Caco-2 (cell line): ENCODE results near the gene VASH1. TPM values are rescaled to one million over a fixed set of nuclear protein-coding genes. Genes with fewer than 3 reads are reported as not detected.

Experiments
- BruUV-seq: library from RNA; stranded (reverse); fragments of 400-500 nt; replicated peaks from 2 replicates; lab custom pipeline; 2021; lab: Mats Ljungman, UMichigan
- CTCF ChIA-PET: fragments of 300-600 bp; sonication (Branson Sonifier 250); formaldehyde crosslinking; loops from one replicate; lab custom pipeline; 2022; ENCODE audit warnings: antibody characterized with exemption; lab: Charles Lee
- POLR2A ChIA-PET: fragments of 300-600 bp; sonication (Branson Sonifier 250); formaldehyde crosslinking; loops from one replicate; lab custom pipeline; 2022; ENCODE audit warnings: antibody characterized with exemption; lab: Charles Lee
- DNase-seq, 2 experiments: peaks; one replicate each; pipeline versions ENCODE4 v3.0.0 to v3.0.0-alpha.2; 2020 to 2022
- H3K27me3 ChIP-seq: replicated peaks from 2 replicates; pipeline ENCODE4 v1.6.0; 2011; ENCODE audit warnings: low read length; ENCODE audit not compliant: control insufficient read depth, insufficient read depth
- H3K36me3 ChIP-seq: 2 replicates; pipeline ENCODE4 v1.5.1; 2011; ENCODE audit warnings: low read length; ENCODE audit not compliant: control insufficient read depth, insufficient read depth
- H3K4me1 ChIP-seq: fragments of 250-450 bp; sonication (Bioruptor Pico); 2 replicates; pipeline ENCODE4 v1.5.1; 2020; ENCODE audit warnings: mild to moderate bottlenecking
- H3K4me3 ChIP-seq: 2 replicates; pipeline ENCODE4 v1.5.1; 2011; ENCODE audit warnings: low read depth, mild to moderate bottlenecking, control low read depth, low read length
- H3K9me3 ChIP-seq: fragments of 250-450 bp; sonication (Bioruptor Pico); 2 replicates; pipeline ENCODE4 v1.5.1; 2020; ENCODE audit warnings: mild to moderate bottlenecking, moderate library complexity
- H3K27ac Mint-ChIP-seq: one replicate; pipeline ENCODE4 v1.8.0; 2022; ENCODE audit warnings: mixed read lengths; ENCODE audit not compliant: unreplicated experiment
- H3K27me3 Mint-ChIP-seq: one replicate; pipeline ENCODE4 v1.8.0; 2022; ENCODE audit warnings: mixed read lengths; ENCODE audit not compliant: insufficient read depth, unreplicated experiment
- H3K36me3 Mint-ChIP-seq: one replicate; pipeline ENCODE4 v1.8.0; 2022; ENCODE audit warnings: mild to moderate bottlenecking, mixed read lengths; ENCODE audit not compliant: insufficient read depth, unreplicated experiment
- H3K4me1 Mint-ChIP-seq: one replicate; pipeline ENCODE4 v1.8.0; 2022; ENCODE audit warnings: low read depth, mixed read lengths; ENCODE audit not compliant: unreplicated experiment
- H3K4me3 Mint-ChIP-seq: one replicate; pipeline ENCODE4 v1.8.0; 2022; ENCODE audit warnings: mild to moderate bottlenecking, moderate library complexity, mixed read lengths; ENCODE audit not compliant: unreplicated experiment
- H3K9me3 Mint-ChIP-seq: one replicate; pipeline ENCODE4 v1.8.0; 2022; ENCODE audit warnings: mixed read lengths; ENCODE audit not compliant: unreplicated experiment
- CTCF ChIP-seq, 2 experiments: fragments of 200-600 bp in 1 of 2; IDR thresholded peaks; 1 replicate in 1 of 2; 2 replicates in 1 of 2; pipeline versions ENCODE4 v1.5.1 to v1.8.0; 2011 to 2022; ENCODE audit warnings: antibody characterized with exemption in 1 of 2, control low read depth in 1 of 2, inconsistent platforms in 1 of 2, low read depth in 1 of 2, low read length in 1 of 2, mild to moderate bottlenecking in 1 of 2, moderate library complexity in 1 of 2; ENCODE audit not compliant: insufficient read depth in 1 of 2, severe bottlenecking in 1 of 2, unreplicated experiment in 1 of 2
- intact Hi-C: fragments of 100-400 bp; cut with micrococcal nuclease; formaldehyde crosslinking; loops from one replicate; pipeline ENCODE4 v1.10.0; 2022; ENCODE audit not compliant: unreplicated experiment
- total RNA-seq: library from RNA; stranded (reverse); gene quantifications from 2 replicates; pipeline ENCODE4 v1.2.3, GENCODE V29; 2022

Gene VASH1
- total RNA-seq, 1 experiment from 2014 or later = 0.18 TPM

- no peaks in the 10 kb centered on the region for H3K4me1 Mint-ChIP-seq
- no peaks in the 10 kb centered on the region; the same call in none of the 2 replicates for H3K27me3 ChIP-seq
- H3K9me3 Mint-ChIP-seq = no peaks in the 10 kb centered on the region
- no peak for TF ChIP-seq CTCF (IDR thresholded peaks at IDR 0.05; ENCODE audit: insufficient read depth in 1 of 2, low read depth in 1 of 2, low read length in 1 of 2, severe bottlenecking in 1 of 2, unreplicated experiment in 1 of 2)
- no peaks in the 10 kb centered on the region for H3K36me3 Mint-ChIP-seq
- no peak overlapping the region for H3K4me3 Mint-ChIP-seq
- H3K9me3 ChIP-seq = no peaks in the 10 kb centered on the region
- H3K36me3 ChIP-seq = no peaks in the 10 kb centered on the region
- DNase-seq = no peak
- intact Hi-C loops = no loop called here
- BruUV-seq = no TSS peak
- H3K4me1 ChIP-seq = no peaks in the 10 kb centered on the region
- H3K27ac Mint-ChIP-seq = no peak overlapping the region
- CTCF ChIA-PET = interaction anchor here (1.0 kb wide), 1 partner anchor 12 kb away, joined by 3 read pairs; no protein-coding TSS in a partner anchor
- POLR2A ChIA-PET = no interaction called here
- peaks cover 3% of the 10 kb centered on the region for H3K27me3 Mint-ChIP-seq
- H3K4me3 ChIP-seq = no peak overlapping the region
Measured at GRCh38 chr14:76771437-76771980, 10.2 kb downstream of the VASH1 start.

- POLR2A ChIA-PET = no interaction called here
- no peaks in the 10 kb centered on the region for H3K9me3 ChIP-seq
- H3K9me3 Mint-ChIP-seq = no peaks in the 10 kb centered on the region
- no peak overlapping the region for H3K27ac Mint-ChIP-seq
- no peaks in the 10 kb centered on the region; the same call in none of the 2 replicates for H3K27me3 ChIP-seq
- TF ChIP-seq CTCF (IDR thresholded peaks at IDR 0.05; ENCODE audit: insufficient read depth in 1 of 2, low read depth in 1 of 2, low read length in 1 of 2, severe bottlenecking in 1 of 2, unreplicated experiment in 1 of 2) = no peak
- H3K4me1 Mint-ChIP-seq = no peaks in the 10 kb centered on the region
- intact Hi-C loops = no loop called here
- BruUV-seq = no TSS peak
- CTCF ChIA-PET = no interaction called here
- H3K27me3 Mint-ChIP-seq = peaks cover 3% of the 10 kb centered on the region
- H3K4me3 ChIP-seq = no peak overlapping the region
- no peaks in the 10 kb centered on the region for H3K36me3 ChIP-seq
- no peak for DNase-seq
- H3K4me1 ChIP-seq = no peaks in the 10 kb centered on the region
- H3K36me3 Mint-ChIP-seq = no peaks in the 10 kb centered on the region
- no peak overlapping the region for H3K4me3 Mint-ChIP-seq
Measured at GRCh38 chr14:76772300-76773187, 11.3 kb downstream of the VASH1 start.

GRCh38 chr14:76773188-76773885, 12.1 kb downstream of the VASH1 start:
- no peak overlapping the region for H3K27ac Mint-ChIP-seq
- H3K27me3 Mint-ChIP-seq = peaks cover 3% of the 10 kb centered on the region
- BruUV-seq = no TSS peak
- Histone ChIP-seq H3K4me3 (no peak overlapping the region), H3K9me3 (no peaks in the 10 kb centered on the region), H3K36me3 (no peaks in the 10 kb centered on the region), H3K27me3 (no peaks in the 10 kb centered on the region; the same call in none of the 2 replicates), H3K4me1 (no peaks in the 10 kb centered on the region)
- no peaks in the 10 kb centered on the region for H3K9me3 Mint-ChIP-seq
- POLR2A ChIA-PET = no interaction called here
- intact Hi-C loops = no loop called here
- DNase-seq = no peak
- H3K36me3 Mint-ChIP-seq = no peaks in the 10 kb centered on the region
- TF ChIP-seq CTCF (IDR thresholded peaks at IDR 0.05; ENCODE audit: insufficient read depth in 1 of 2, low read depth in 1 of 2, low read length in 1 of 2, severe bottlenecking in 1 of 2, unreplicated experiment in 1 of 2) = no peak
- CTCF ChIA-PET = no interaction called here
- no peaks in the 10 kb centered on the region for H3K4me1 Mint-ChIP-seq
- no peak overlapping the region for H3K4me3 Mint-ChIP-seq
